SK-N-MC (cell line): ENCODE data around the gene MFSD12.

Experiments used
- EZH2 ChIP-seq: fragments of 200-600 bp; sonication (generic); IDR thresholded peaks from one replicate; pipeline ENCODE4 v1.6.1; 2017; ENCODE audit warnings: antibody characterized with exemption
- POLR2AphosphoS5 ChIP-seq: IDR thresholded peaks from 2 replicates; pipeline ENCODE4 v1.6.1; 2012; ENCODE audit warnings: mild to moderate bottlenecking, low read depth, low read length, borderline replicate concordance

DNA sequence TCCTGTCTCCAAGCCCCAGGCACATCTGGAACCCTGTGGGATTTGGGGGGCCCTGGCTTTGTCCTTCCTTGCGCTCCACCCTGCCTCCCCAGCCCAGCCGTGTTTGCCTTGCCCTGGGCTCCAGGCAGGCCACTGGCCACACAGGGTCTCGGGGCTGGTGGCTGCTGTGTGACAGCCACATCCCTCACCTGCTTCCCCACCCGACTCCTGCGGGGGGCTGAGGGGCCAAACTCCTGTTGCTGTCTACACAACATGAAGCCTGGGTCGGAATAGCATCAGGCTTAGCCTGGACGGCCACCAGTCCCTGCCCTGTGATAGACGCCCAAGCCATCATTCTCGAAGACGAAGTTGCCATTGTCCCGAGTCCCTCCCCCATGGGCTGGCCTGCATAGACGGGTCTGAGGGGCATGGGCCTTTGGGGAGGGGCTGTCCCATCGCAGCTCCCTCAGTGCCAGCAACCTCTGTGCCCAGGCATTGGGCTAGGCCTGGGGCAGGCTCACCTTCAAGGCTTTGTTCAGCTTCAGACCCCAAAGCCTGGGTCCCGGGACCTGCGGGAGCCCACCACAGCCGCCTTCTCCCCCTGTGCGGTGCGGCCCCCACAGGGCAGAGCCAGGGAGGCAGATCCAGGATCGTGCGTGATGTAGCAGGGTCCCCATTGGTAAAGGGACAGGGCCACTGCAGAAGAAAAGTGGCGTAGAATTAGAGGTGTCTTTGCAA, 33.9 kb downstream of the MFSD12 start:
- TF ChIP-seq EZH2 (no peak), POLR2AphosphoS5 (no peak)
